ENCODE data around the gene MCCC1. TPM values are rescaled to one million over a fixed set of nuclear protein-coding genes. Genes with fewer than 3 reads are reported as not detected.
"Not testable (repeated sequence)": the region's sequence is repeated elsewhere in the genome, so short reads cannot be mapped to it uniquely, and the experiment has no call there.

The MCCC1 gene
- total RNA-seq, 1 experiment from 2014 or later: 17.5 TPM

GRCh38 chr3:183085634-183086390, 13.5 kb downstream of the MCCC1 start:
- peaks cover 18% of the 10 kb centered on the region; the same call in 1 of the 2 replicates for H3K36me3 ChIP-seq
- H3K4me3 ChIP-seq: no peak overlapping the region
- DNase-seq: peak; percentile 44 to 58
- no peaks in the 10 kb centered on the region for H3K27me3 ChIP-seq
- peak overlapping the region; percentile 36; the same call in 1 of the 2 replicates for H3K27ac ChIP-seq
- H3K4me1 ChIP-seq: no peaks in the 10 kb centered on the region
- H3K9me3 ChIP-seq (replicated peaks): no peaks in the 10 kb centered on the region

DNA sequence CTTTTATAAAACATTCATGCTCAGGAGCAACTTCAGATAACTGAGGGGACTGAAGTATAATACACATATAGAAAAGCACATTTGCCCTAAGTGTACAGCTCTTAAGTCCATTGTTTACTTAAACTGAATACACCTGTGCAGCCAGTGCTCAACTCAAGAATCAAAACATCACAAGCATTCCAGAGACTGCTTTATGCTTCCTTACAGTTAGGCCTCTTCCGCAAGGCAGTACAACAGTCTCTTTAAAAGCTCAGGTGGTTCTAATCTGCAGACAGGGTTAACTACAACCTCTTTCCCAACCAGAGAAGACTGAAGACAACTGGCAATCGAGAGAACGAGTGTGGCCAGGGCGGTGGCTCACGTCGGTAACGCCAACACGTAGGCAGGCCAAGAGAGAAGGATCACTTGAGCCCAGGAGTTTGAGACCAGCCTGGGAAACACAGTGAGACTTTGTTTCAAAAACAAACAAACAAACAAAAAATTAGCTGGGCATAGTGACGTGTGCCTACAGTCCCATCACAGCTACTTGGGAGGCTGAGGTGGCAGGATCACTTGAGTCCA, 16.9 kb downstream of the MCCC1 start:
- no peak overlapping the region for H3K4me3 ChIP-seq
- H3K9me3 ChIP-seq (replicated peaks): no peaks in the 10 kb centered on the region; the same call in 1 of the 2 replicates
- H3K27me3 ChIP-seq: no peaks in the 10 kb centered on the region
- DNase-seq: no peak
- H3K27ac ChIP-seq: no peak overlapping the region
- H3K4me1 ChIP-seq: no peaks in the 10 kb centered on the region
- H3K36me3 ChIP-seq: peaks cover 34% of the 10 kb centered on the region

DNA sequence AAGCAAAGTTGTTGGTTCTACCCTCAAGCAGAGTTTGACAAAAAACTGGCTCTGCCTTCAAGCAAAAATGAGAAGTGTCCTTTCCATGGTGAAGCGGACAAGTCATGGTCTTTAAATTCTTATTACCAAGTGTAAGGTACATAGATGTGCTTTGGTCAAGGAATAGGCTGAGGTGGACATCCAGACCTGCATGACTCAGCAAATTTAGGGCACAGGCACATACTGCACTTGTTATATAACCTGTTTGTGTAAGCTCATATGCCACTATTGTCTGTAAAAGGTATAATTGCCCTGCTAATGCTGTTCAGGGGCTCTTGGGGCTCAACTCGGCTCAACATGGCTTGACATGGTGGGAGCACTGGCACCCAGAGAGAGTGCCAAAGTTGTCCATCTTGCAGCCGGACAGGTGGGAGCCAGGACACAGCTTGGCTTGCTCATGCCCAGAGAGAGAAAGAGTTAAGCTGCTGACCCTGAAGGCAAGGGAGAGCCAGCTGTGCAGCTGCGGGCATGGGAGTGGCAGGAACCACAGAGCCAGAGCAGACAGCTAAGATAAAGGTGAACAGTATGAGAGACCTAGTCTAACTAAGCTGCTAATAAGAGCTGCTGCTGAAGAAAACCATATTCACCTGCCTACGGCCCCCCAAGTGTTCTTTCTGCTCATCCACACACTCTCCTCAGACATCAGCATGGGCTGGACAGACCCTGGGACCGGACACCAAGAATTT, 17.7 kb downstream of the MCCC1 start:
- Histone ChIP-seq H3K27ac (no peak overlapping the region), H3K4me3 (no peak overlapping the region), H3K36me3 (peaks cover 34% of the 10 kb centered on the region), H3K9me3 (replicated peaks) (no peaks in the 10 kb centered on the region; the same call in 1 of the 2 replicates), H3K4me1 (no peaks in the 10 kb centered on the region), H3K27me3 (no peaks in the 10 kb centered on the region)
- DNase-seq: no peak

GRCh38 chr3:183080628-183081027, 18.7 kb downstream of the MCCC1 start:
- no peak for DNase-seq
- no peaks in the 10 kb centered on the region for H3K4me1 ChIP-seq
- H3K9me3 ChIP-seq (replicated peaks): no peaks in the 10 kb centered on the region; the same call in 1 of the 2 replicates
- no peak overlapping the region for H3K27ac ChIP-seq
- H3K36me3 ChIP-seq: peaks cover 34% of the 10 kb centered on the region
- no peaks in the 10 kb centered on the region for H3K27me3 ChIP-seq
- H3K4me3 ChIP-seq: no peak overlapping the region

GRCh38 chr3:183074881-183075280, 24.4 kb downstream of the MCCC1 start:
- H3K27me3 ChIP-seq: no peaks in the 10 kb centered on the region
- H3K9me3 ChIP-seq (replicated peaks): no peaks in the 10 kb centered on the region; the same call in 1 of the 2 replicates
- H3K27ac ChIP-seq: no peak overlapping the region
- H3K4me3 ChIP-seq: no peak overlapping the region
- DNase-seq: no peak
- H3K4me1 ChIP-seq: no peaks in the 10 kb centered on the region
- peaks cover 10% of the 10 kb centered on the region; the same call in 1 of the 2 replicates for H3K36me3 ChIP-seq

- DNase-seq: no peak
- Histone ChIP-seq H3K4me3 (no peak overlapping the region), H3K27me3 (no peaks in the 10 kb centered on the region), H3K4me1 (no peaks in the 10 kb centered on the region), H3K36me3 (peaks cover 10% of the 10 kb centered on the region; the same call in 1 of the 2 replicates), H3K27ac (no peak overlapping the region), H3K9me3 (replicated peaks) (no peaks in the 10 kb centered on the region; the same call in 1 of the 2 replicates)
Observed at GRCh38 chr3:183074261-183074660, 25.0 kb downstream of the MCCC1 start.

- H3K4me3 ChIP-seq: no peak overlapping the region
- DNase-seq: no peak
- H3K36me3 ChIP-seq: peaks cover 11% of the 10 kb centered on the region; the same call in 1 of the 2 replicates
- H3K9me3 ChIP-seq (replicated peaks): no peaks in the 10 kb centered on the region; the same call in 1 of the 2 replicates
- H3K4me1 ChIP-seq: no peaks in the 10 kb centered on the region
- H3K27me3 ChIP-seq: no peaks in the 10 kb centered on the region
- no peak overlapping the region for H3K27ac ChIP-seq
Observed at GRCh38 chr3:183073839-183074238, 25.5 kb downstream of the MCCC1 start.

- Histone ChIP-seq H3K27ac (no peak overlapping the region), H3K27me3 (no peaks in the 10 kb centered on the region), H3K4me1 (no peaks in the 10 kb centered on the region), H3K36me3 (peaks cover 15% of the 10 kb centered on the region; the same call in 1 of the 2 replicates), H3K4me3 (no peak overlapping the region), H3K9me3 (replicated peaks) (no peaks in the 10 kb centered on the region)
- no peak for DNase-seq
Observed at GRCh38 chr3:183070892-183071291, 28.4 kb downstream of the MCCC1 start.

GRCh38 chr3:183069086-183069485, 30.2 kb downstream of the MCCC1 start:
- Histone ChIP-seq H3K27me3 (no peaks in the 10 kb centered on the region), H3K27ac (no peak overlapping the region), H3K4me1 (no peaks in the 10 kb centered on the region), H3K9me3 (replicated peaks) (no peaks in the 10 kb centered on the region), H3K4me3 (no peak overlapping the region), H3K36me3 (peaks cover 22% of the 10 kb centered on the region)
- no peak for DNase-seq

DNA sequence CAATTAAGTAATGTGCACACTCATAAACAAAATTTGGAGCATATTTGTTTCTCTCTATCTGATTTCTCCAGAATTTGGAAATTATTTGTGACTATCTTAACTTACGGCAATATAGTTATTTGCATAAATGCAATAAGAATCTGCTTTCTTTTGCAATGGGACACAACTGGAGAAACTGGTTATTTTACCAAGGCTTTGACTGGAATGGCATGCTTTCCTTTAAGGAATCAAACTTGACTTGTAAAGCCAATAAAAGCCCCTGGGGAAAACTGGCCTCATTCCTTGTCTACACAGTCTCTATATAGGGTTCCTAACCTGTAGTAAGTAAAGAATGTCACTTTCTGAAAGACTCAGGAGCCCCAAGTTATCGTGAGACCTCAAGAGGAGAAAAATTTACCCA, 32.4 kb downstream of the MCCC1 start:
- not testable (repeated sequence) for H3K4me3 ChIP-seq; H3K27ac ChIP-seq; H3K9me3 ChIP-seq (replicated peaks); H3K27me3 ChIP-seq; DNase-seq; H3K4me1 ChIP-seq
- H3K36me3 ChIP-seq: peaks cover 22% of the 10 kb centered on the region

GRCh38 chr3:183064475-183064874, 34.8 kb downstream of the MCCC1 start:
- no peak for DNase-seq
- H3K36me3 ChIP-seq: peaks cover 19% of the 10 kb centered on the region
- no peaks in the 10 kb centered on the region for H3K27me3 ChIP-seq
- no peaks in the 10 kb centered on the region for H3K4me1 ChIP-seq
- no peak overlapping the region for H3K4me3 ChIP-seq
- H3K9me3 ChIP-seq (replicated peaks): no peaks in the 10 kb centered on the region
- no peak overlapping the region for H3K27ac ChIP-seq

DNA sequence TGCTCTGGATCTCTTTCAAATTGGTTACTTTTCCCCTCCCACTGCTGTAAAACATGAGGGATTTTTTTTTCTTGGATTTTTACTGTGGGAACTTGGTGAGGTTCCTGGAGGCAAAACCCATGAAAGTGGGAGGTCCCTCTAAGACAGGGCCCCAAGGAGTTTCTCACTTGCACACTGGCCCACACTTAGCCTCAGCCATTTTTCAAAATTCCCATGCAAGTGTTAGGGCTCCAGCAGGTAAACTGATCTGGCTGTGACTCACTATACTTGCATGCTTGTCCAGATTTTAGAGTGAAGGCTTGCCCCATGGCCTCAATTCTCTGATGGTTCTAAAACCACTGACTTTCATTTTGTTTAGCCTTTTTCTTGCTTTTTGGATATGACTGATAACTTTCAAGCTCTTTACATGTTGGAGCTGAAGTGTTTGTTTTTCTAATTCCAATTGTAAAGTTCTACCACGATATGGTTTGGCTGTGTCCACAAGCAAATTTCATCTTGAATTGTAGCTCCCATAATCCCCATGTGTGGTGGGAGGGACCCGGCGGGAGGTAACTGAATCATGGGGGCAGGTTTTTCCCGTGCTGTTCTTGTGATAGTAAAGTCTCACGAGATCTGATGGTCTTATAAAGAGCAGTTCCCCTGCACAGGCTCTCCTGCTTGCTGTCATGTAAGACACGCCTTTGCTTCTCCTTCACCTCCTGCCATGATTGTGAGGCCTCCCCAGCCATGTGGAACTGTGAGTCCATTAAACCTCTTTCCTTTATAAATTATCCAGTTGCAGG, 37.7 kb downstream of the MCCC1 start:
- Histone ChIP-seq H3K27me3 (no peaks in the 10 kb centered on the region), H3K9me3 (replicated peaks) (no peaks in the 10 kb centered on the region)
- DNase-seq: no peak

GRCh38 chr3:183058351-183058750, 40.9 kb downstream of the MCCC1 start:
- Histone ChIP-seq H3K9me3 (replicated peaks) (no peaks in the 10 kb centered on the region), H3K4me1 (no peaks in the 10 kb centered on the region)

More for the DNA sequence above, 37.7 kb downstream of the MCCC1 start:
- Histone ChIP-seq H3K36me3 (peaks cover 10% of the 10 kb centered on the region), H3K4me3 (no peak overlapping the region), H3K27ac (no peak overlapping the region), H3K4me1 (no peaks in the 10 kb centered on the region)

GRCh38 chr3:183050706-183051105, 48.6 kb downstream of the MCCC1 start:
- no peak for DNase-seq

More at GRCh38 chr3:183058351-183058750, 40.9 kb downstream of the MCCC1 start:
- Histone ChIP-seq H3K27me3 (no peaks in the 10 kb centered on the region), H3K4me3 (no peak overlapping the region), H3K27ac (no peak overlapping the region), H3K36me3 (no peaks in the 10 kb centered on the region)
- no peak for DNase-seq

More at GRCh38 chr3:183050706-183051105, 48.6 kb downstream of the MCCC1 start:
- H3K36me3 ChIP-seq: peaks cover 12% of the 10 kb centered on the region
- no peaks in the 10 kb centered on the region for H3K4me1 ChIP-seq
- H3K27me3 ChIP-seq: no peaks in the 10 kb centered on the region
- no peak overlapping the region for H3K4me3 ChIP-seq
- H3K9me3 ChIP-seq (replicated peaks): no peaks in the 10 kb centered on the region
- no peak overlapping the region for H3K27ac ChIP-seq
